HG03342 (cell line): ENCODE results near the gene CD58.

Source experiments
- ATAC-seq: cut with Tn5 transposase; IDR thresholded peaks from one replicate; pipeline ENCODE4 v1.9.1; 2021; ENCODE audit warnings: mild to moderate bottlenecking, moderate library complexity; ENCODE audit not compliant: unreplicated experiment

CD58 gene

DNA sequence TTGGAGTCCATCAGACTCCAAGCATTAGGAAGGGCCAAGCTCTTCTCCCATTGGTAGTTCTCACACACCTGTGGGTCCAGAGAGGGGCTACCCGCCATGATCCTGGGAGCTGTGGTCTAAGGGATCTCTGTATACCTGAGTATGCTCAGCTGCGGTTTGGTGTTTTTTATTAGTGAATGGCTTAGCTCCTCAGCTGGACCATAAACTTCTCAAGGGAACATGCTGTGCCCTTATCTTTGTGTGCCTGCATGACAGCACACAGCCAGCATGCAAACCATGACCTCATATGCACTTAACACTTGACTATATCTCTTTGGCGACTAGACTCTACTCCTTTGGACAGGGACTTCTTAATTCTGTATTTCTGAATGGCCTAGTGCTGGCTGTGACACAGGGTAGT, 94.5 kb downstream of the CD58 start:
- ATAC-seq, result no peak

DNA sequence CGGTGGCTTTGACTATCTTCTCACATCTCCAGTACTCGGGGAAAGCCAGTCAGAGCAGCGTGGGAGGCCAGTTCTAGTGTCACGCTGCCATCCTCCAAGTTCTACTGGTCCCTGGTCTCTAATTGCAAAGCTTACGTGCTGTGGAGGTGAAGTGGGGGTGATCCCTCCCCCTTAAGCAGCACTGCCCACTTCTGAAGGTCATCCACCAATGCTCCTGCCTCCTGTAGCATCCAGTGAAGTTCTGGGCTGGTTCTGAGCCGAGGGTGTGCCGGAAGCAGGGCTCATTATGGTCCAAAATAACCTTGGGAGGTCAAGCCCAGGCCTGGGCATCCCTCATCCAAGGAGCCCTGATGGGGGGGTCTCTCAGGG, 95.0 kb downstream of the CD58 start:
- no peak for ATAC-seq

DNA sequence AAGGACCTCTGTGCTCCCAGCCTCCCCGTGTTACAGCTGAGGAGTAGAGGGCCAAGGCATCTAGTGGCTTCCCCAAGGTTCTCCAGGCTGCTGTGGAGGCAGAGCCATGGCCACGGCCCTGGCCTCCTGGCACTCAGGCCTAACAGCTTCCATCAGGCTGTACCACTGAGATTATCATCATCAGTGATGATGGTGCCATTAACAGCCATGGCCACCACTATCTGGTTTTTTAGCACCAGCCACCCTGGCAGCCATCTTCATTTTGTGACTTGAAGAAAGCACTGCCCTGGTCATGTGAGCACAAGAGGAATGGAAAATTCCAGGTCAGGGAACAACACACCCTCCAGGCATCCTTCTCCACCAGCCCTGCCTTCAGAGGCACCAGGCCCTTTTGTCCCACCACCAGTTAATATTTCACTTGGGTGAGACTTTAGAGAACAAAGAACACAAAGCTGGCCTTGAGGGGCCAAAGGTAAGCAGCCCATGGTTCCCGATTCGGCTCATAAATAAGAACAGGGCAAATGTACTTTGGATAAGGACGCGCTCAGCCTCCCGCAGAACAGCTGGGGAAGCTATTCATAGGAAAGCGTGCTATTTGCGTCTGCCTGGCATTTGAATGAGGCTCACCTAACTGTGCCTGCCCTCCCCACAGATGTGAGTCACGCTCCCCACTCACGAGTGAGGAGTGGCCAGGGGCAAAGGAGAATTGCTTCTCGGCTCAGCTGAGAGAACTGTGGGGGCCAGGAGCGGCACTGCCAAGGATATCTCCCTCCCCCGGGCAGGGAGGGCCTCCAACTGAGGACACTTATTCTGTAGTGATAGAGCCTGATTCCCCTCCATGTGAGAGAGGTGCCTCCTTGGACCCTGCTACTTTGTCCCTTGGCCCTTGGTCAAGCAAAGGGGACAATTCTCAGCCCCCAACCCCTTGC, 95.6 kb downstream of the CD58 start:
- no peak for ATAC-seq

DNA sequence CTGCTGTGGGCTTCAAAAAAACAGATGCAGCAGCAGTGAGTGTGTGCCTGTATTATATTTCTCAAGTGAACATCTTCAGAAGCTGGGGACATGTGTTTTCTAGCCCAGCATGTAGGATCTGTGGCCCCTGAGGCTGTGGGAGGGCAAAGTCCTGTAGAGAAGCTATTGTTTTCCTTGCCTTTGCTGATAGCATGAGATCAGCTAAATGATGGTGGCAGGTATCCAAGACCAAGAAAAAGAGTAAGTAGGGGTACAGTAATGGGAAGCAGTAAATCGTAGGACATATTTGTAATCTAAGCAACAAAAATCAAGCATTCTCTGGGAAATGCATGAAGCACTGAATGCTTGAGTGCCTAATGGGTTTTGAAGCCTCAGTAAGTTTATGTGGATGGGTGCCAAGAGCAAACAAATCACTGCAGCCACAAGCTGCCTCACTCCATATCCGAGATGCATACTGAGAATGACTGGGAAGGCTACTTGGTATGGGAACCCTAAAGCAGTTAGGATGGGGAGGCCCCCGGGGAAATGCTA, 98.3 kb downstream of the CD58 start:
- ATAC-seq, result no peak

DNA sequence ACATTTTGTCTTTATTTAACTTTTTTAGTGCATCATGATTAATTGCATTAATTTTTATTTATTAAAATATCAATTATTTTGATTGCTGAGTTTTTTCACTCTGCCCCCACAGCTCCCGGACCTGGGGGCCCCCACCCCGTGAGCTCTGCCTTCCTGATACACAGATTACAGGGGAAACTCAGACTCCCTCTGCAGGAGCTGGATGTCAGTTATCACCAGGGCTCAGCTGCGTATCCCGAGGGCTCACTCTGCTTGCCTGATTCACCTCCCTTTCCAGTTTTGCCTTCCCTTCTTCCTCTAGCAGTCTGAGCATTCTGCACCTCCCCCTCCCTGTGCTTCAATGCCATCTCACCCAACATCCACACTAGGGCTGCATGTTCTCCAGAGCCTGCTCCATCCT, 99.6 kb downstream of the CD58 start:
- no peak for ATAC-seq

DNA sequence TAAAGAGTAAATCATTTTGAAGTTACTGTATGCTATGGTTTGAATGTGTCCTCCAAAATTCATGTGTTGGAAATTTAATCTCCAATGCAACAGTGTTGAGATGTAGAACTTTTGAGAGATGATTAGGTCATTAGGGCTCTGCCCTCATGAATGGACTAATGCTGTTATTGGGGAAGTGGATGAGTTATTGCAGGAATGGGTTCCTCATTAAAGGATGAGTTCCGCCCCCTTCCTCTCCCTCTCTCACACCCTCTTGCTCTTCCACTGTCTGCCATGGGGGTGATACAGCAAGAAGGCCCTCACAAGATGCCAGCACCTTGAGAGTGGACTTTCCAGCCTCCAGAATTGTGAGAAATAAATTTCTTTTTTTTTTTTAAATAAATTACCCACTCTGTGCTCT, 100.2 kb downstream of the CD58 start:
- no peak for ATAC-seq

DNA sequence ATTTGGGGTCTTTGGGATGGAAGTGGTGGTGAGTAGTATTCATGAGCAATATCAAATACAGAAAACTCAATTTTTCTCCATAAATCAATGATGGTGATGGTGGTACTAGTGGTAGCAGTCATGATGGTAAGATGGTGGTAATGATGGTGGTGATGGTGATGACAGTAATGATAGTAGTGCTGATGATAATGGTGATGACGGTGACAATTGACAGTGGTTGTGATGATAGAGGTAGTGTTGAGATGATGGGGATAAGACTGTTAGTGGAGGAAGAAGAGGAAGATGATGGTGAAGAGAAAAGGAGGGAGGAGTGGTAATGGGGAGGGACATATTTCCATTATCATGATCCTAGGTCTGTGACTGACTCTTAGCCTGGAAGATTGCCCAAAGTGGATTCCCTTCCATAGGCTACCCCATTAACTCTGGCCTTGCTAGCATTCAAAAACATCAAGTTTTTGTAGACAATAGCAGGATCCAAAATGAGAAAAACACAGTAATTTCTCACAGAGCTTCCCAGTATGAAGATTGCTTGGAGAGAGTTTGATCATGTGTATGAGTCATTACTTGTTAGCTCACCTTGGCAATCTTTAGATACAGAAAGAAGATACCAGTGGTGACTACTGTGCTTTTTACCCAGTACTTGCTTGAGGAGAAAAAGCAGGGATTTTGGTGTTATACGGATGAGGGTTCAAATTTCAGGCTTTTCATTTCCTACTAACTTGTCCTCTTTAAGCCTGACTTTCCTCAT, 103.8 kb downstream of the CD58 start:
- ATAC-seq, result no peak

DNA sequence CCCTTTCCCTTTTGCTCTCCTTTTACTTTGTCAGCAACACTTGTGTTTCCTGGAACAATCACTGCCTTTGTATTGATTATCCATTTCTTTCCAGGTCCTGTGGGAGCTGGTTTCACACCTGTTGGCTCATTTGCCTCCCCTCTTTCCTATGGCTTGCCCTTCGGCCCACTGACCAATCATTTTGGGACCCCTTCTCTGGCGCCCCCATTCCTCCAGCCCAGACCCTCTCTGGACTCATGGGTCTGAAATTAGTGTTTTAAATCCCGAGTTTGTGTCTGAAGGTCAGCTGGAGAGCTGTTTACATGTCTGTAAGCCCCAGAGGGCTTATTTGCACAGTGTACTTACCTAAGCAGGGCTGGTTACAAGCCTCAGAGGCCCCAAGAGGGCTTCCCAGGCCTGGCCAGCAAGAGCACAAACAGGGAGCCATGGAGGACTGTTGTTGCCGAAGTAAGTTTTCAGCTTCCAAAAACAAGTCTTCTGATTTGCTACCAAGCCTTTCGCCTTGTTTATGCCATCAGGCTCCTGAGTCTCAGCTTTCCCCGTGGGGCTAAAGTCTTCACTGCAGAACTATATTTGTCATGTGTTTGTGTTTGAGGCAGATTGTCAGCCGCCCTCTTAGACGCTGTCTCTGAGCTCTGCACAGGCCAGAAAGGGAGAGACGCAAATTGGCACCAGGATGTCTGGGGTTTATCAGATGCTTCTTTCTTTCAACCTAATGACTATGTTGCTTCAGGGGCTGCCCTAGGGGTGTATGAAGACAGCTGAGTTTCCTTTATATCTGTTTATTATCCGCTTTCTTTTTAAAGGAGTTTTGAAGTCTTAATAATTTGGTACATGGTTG, 104.8 kb downstream of the CD58 start:
- ATAC-seq, result no peak

DNA sequence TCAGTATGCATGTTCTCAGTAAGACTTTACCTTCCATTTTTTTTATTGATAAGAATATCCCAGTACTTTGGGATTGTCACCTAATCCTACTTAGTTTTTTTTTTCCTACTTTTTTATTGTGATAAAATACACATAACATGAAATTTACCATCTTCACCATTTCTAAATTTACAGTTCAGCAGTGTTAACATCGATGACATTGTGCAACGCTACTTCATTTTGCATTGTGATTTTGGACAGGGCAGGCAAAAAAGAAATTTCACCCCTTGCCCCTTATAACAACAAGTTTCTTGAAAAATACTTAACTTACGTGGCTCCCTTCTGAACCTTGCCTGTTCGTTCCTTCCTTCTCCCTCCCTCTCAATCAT, 105.4 kb downstream of the CD58 start:
- ATAC-seq, result no peak
